Sigmoid colon (tissue), 7 donors: ENCODE data around the gene TCF7L2. TPM values are rescaled to one million over a fixed set of nuclear protein-coding genes. Genes with fewer than 3 reads are reported as not detected.
A peak's percentile ranks its signal among the peaks of the same experiment; 100 is the strongest.

Experiments
- DNase-seq: peaks from one replicate; pipeline ENCODE4 v3.0.0-alpha.2; 2019
- H3K27ac ChIP-seq, 4 donors: fragments of 200-600 bp; sonication (generic); one replicate each; pipeline ENCODE4 v1.5.1; 2016 to 2019; ENCODE audit warnings: mild to moderate bottlenecking in 1 of 4
- H3K27me3 ChIP-seq, 3 donors: fragments of 200-600 bp; sonication (generic); one replicate each; pipeline ENCODE4 v1.5.1; 2019; ENCODE audit warnings: mild to moderate bottlenecking in 1 of 3
- H3K36me3 ChIP-seq, 4 donors: fragments of 200-600 bp; sonication (generic); one replicate each; pipeline ENCODE4 v1.5.1; 2016 to 2019
- H3K4me1 ChIP-seq, 4 donors: fragments of 200-600 bp; sonication (generic); one replicate each; pipeline ENCODE4 v1.5.1; 2017 to 2019
- H3K4me3 ChIP-seq, 4 donors: fragments of 200-600 bp; sonication (generic); one replicate each; pipeline ENCODE4 v1.5.1; 2017 to 2019; ENCODE audit warnings: mild to moderate bottlenecking in 2 of 4, moderate library complexity in 1 of 4
- H3K9me3 ChIP-seq, 4 donors: fragments of 200-600 bp in 3 of 4; sonication (generic) in 3 of 4; one replicate each; pipeline versions ENCODE4 v1.5.1 to v1.6.1; 2013 to 2019
- CTCF ChIP-seq, 4 experiments: fragments of 450-650 bp in 3 of 4; fragments of 200-600 bp in 1 of 4; IDR thresholded peaks; one replicate each; pipeline ENCODE4 v1.5.1; 2016 to 2019; ENCODE audit warnings: antibody characterized with exemption in 4 of 4, mild to moderate bottlenecking in 3 of 4, moderate library complexity in 2 of 4
- EP300 ChIP-seq, 4 donors: sonication (generic); formaldehyde crosslinking; IDR thresholded peaks; one replicate each; pipeline ENCODE4 v1.6.1; 2017; ENCODE audit warnings: antibody characterized with exemption in 4 of 4
- POLR2A ChIP-seq, 2 donors: fragments of 450-650 bp; IDR thresholded peaks; one replicate each; pipeline ENCODE4 v1.6.1; 2016; ENCODE audit warnings: antibody characterized with exemption in 2 of 2, mild to moderate bottlenecking in 2 of 2, moderate library complexity in 2 of 2
- POLR2AphosphoS5 ChIP-seq, 4 donors: sonication (generic); formaldehyde crosslinking; IDR thresholded peaks; one replicate each; pipeline ENCODE4 v1.6.1; 2017; ENCODE audit warnings: antibody characterized with exemption in 4 of 4
- WGBS, 2 donors: extraction: QIAGEN DNeasy Blood & Tissue Kit; methylation state at CpG; one replicate each; pipeline ENCODE4 v1.1.7; 2013; 5-methylcytosine and 5-hydroxymethylcytosine counted together
- intact Hi-C: fragments of 100-400 bp; cut with DNase I; formaldehyde crosslinking; loops from one replicate; pipeline ENCODE4 v1.15.1; 2023
- polyA plus RNA-seq, 3 donors: library from polyadenylated mRNA; stranded (reverse); fragments of 200-250 nt; gene quantifications; one replicate each; pipeline ENCODE4 v1.2.3, GENCODE V29; 2013
- total RNA-seq, 4 donors: library from RNA; depleted of rRNA; stranded (reverse); fragments of >200 nt; gene quantifications; one replicate each; pipeline ENCODE4 v1.1.0, GENCODE V29; 2016
- donor health status: healthy with polysubstance abuse.
- donor health status: Bipolar disorder and iron deficiency.
- donor health status: healthy.

The TCF7L2 gene
- total and polyA plus RNA-seq, 7 donors = 15.3 to 40.4 (median 30.0) TPM

GRCh38 chr10:112938808-112939482 lies 11.1 kb upstream of the TCF7L2 start:
- intact Hi-C loops = no loop called here
- H3K27ac ChIP-seq = no peak overlapping the region
- no peaks in the 10 kb centered on the region for H3K4me1 ChIP-seq
- WGBS, 2 donors = 51 to 83% methylated on average over 6 of the region's 6 CpGs
- no peaks in the 10 kb centered on the region for H3K9me3 ChIP-seq
- H3K36me3 ChIP-seq = no peaks in the 10 kb centered on the region
- no peaks in the 10 kb centered on the region for H3K27me3 ChIP-seq
- no peak for TF ChIP-seq POLR2A (IDR thresholded peaks at IDR 0.05)
- no peak overlapping the region for H3K4me3 ChIP-seq
- no peak for DNase-seq

- Histone ChIP-seq H3K4me1 (peaks cover 0 to 13% (median 9%) of the 10 kb centered on the region in 4 donors), H3K27me3 (no peaks in the 10 kb centered on the region), H3K36me3 (no peaks in the 10 kb centered on the region), H3K9me3 (no peaks in the 10 kb centered on the region), H3K27ac (peak overlapping the region in 2 of 4 donors; percentile 8 to 30), H3K4me3 (no peak overlapping the region)
- no peak for DNase-seq
- WGBS, 2 donors = 6 to 46% methylated on average over 5 of the region's 5 CpGs
- no peak for TF ChIP-seq POLR2A (IDR thresholded peaks at IDR 0.05)
- TF ChIP-seq EP300 (IDR thresholded peaks at IDR 0.05) = no peak
- no peak for TF ChIP-seq POLR2AphosphoS5 (IDR thresholded peaks at IDR 0.05)
- TF ChIP-seq CTCF (IDR thresholded peaks at IDR 0.05) = no peak
- intact Hi-C loops = no loop called here
These were observed 4.2 kb upstream of the TCF7L2 start for GRCh38 chr10:112945811-112946210.

GRCh38 chr10:112946649-112947048 lies 3.4 kb upstream of the TCF7L2 start:
- no peaks in the 10 kb centered on the region for H3K36me3 ChIP-seq
- H3K4me3 ChIP-seq = no peak overlapping the region
- intact Hi-C loops = no loop called here
- H3K27me3 ChIP-seq = no peaks in the 10 kb centered on the region
- H3K9me3 ChIP-seq = no peaks in the 10 kb centered on the region
- TF ChIP-seq POLR2AphosphoS5 (IDR thresholded peaks at IDR 0.05) = no peak
- WGBS, 2 donors = 83 to 88% methylated on average over 3 of the region's 3 CpGs
- peak overlapping the region in 1 of 4 donors; percentile 8 for H3K27ac ChIP-seq
- peak; percentile 72 for DNase-seq
- H3K4me1 ChIP-seq = peaks cover 0 to 13% (median 9%) of the 10 kb centered on the region in 4 donors

- TF ChIP-seq CTCF (IDR thresholded peaks at IDR 0.05) = no peak
- no peaks in the 10 kb centered on the region for H3K9me3 ChIP-seq
- H3K36me3 ChIP-seq = no peaks in the 10 kb centered on the region
- peak overlapping the region in 3 of 4 donors; percentile 87 to 97 (median 97) for H3K27ac ChIP-seq
- intact Hi-C loops = no loop called here
- H3K27me3 ChIP-seq = no peaks in the 10 kb centered on the region
- 77 to 94% methylated on average over 1 of the region's 1 CpG for WGBS, 2 donors
- H3K4me3 ChIP-seq = no peak overlapping the region
- H3K4me1 ChIP-seq = peaks cover 0 to 20% (median 13%) of the 10 kb centered on the region in 4 donors
- no peak for DNase-seq
These were observed 1.9 kb upstream of the TCF7L2 start for GRCh38 chr10:112948196-112948595.

- TF ChIP-seq CTCF (IDR thresholded peaks at IDR 0.05) = no peak
- no peak for TF ChIP-seq POLR2A (IDR thresholded peaks at IDR 0.05)
- TF ChIP-seq POLR2AphosphoS5 (IDR thresholded peaks at IDR 0.05) = no peak
- no peak for TF ChIP-seq EP300 (IDR thresholded peaks at IDR 0.05)
- Histone ChIP-seq H3K36me3 (no peaks in the 10 kb centered on the region), H3K9me3 (no peaks in the 10 kb centered on the region), H3K4me3 (peak overlapping the region; percentile 17 to 91 (median 79)), H3K27ac (peak overlapping the region; percentile 87 to 97 (median 96)), H3K4me1 (peaks cover 0 to 31% (median 23%) of the 10 kb centered on the region in 4 donors), H3K27me3 (no peaks in the 10 kb centered on the region)
- intact Hi-C loops = no loop called here
- 1 to 8% methylated on average over 9 of the region's 9 CpGs for WGBS, 2 donors
- DNase-seq = no peak
These were observed 764 bp upstream of the TCF7L2 start for GRCh38 chr10:112949143-112949823.
